ENCODE results near the gene RALGAPB.

RALGAPB gene

GRCh38 chr20:38624084-38624483 lies 151.4 kb downstream of the RALGAPB start:
- intact Hi-C loops (cut with DNase I): no loop called here
- no peak for DNase-seq

GRCh38 chr20:38625896-38626295 lies 153.3 kb downstream of the RALGAPB start:
- intact Hi-C loops (cut with DNase I): no loop called here
- DNase-seq: no peak

GRCh38 chr20:38626921-38627659 lies 154.4 kb downstream of the RALGAPB start:
- intact Hi-C loops (cut with DNase I): no loop called here
- DNase-seq: no peak
